ENCODE measurements around the gene FAM13B. TPM values are rescaled to one million over a fixed set of nuclear protein-coding genes. Genes with fewer than 3 reads are reported as not detected.
"Not testable (repeated sequence)": the region's sequence is repeated elsewhere in the genome, so short reads cannot be mapped to it uniquely, and the experiment has no call there.

The FAM13B gene
- total RNA-seq, 1 donor from 2014 or later: 32.0 TPM

DNA sequence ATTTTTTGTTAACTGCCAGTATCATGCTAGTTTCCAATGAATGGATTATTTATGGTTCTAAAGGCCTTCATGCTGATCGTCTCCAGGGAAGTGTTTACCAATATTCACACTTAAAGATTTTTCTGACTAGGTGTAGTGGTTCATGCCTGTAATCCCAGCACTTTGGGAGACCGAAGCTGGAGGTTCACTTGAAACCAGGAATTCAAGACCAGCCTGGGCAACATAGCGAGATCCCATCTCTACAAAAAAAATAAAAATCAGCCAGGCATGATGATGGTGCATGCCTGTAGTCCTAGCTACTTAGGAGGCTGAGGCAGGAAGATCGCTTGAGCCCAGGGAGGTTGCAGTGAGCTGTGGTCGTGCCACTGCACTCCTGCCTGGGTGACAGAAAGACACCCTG lies 43.5 kb downstream of the FAM13B start:
- no peak for TF ChIP-seq EZH2 (IDR thresholded peaks at IDR 0.05; ENCODE audit: insufficient read depth, low read length)
- TF ChIP-seq, protein P1, sequence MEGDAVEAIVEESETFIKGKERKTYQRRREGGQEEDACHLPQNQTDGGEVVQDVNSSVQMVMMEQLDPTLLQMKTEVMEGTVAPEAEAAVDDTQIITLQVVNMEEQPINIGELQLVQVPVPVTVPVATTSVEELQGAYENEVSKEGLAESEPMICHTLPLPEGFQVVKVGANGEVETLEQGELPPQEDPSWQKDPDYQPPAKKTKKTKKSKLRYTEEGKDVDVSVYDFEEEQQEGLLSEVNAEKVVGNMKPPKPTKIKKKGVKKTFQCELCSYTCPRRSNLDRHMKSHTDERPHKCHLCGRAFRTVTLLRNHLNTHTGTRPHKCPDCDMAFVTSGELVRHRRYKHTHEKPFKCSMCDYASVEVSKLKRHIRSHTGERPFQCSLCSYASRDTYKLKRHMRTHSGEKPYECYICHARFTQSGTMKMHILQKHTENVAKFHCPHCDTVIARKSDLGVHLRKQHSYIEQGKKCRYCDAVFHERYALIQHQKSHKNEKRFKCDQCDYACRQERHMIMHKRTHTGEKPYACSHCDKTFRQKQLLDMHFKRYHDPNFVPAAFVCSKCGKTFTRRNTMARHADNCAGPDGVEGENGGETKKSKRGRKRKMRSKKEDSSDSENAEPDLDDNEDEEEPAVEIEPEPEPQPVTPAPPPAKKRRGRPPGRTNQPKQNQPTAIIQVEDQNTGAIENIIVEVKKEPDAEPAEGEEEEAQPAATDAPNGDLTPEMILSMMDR (IDR thresholded peaks at IDR 0.05; ENCODE audit: insufficient read depth, low read depth, low read length): no peak
- Histone ChIP-seq H3K79me2 (ENCODE audit: insufficient read depth, low read length) (peaks cover 31% of the 10 kb centered on the region), H3K27ac (ENCODE audit: low read depth, low read length) (no peak overlapping the region), H4K20me1 (ENCODE audit: insufficient read depth, low read length) (peaks cover 28% of the 10 kb centered on the region), H2AFZ (ENCODE audit: low read depth, low read length) (no peak overlapping the region), H3K4me2 (ENCODE audit: low read length) (no peak overlapping the region), H3K4me3 (ENCODE audit: insufficient read depth, low read depth, low read length) (no peak overlapping the region), H3K27me3 (ENCODE audit: insufficient read depth, low read length) (no peaks in the 10 kb centered on the region), H3K9me3 (ENCODE audit: insufficient read depth, low read depth, low read length) (no peaks in the 10 kb centered on the region), H3K9ac (ENCODE audit: low read length) (no peak overlapping the region), H3K4me1 (ENCODE audit: insufficient read depth, low read length) (no peaks in the 10 kb centered on the region), H3K36me3 (ENCODE audit: insufficient read depth, low read length) (peaks cover 3% of the 10 kb centered on the region)
- H3K27ac Mint-ChIP-seq (ENCODE audit: unreplicated experiment): no peak overlapping the region
- DNase-seq (ENCODE audit: low read depth) (no peak), FAIRE-seq (no peak)
- H3K27me3 Mint-ChIP-seq (ENCODE audit: low read depth, unreplicated experiment): no peaks in the 10 kb centered on the region
- no peaks in the 10 kb centered on the region for H3K36me3 Mint-ChIP-seq (ENCODE audit: low read depth, unreplicated experiment)
- H3K4me1 Mint-ChIP-seq (ENCODE audit: low read depth, unreplicated experiment): peaks cover 1% of the 10 kb centered on the region
- no peak overlapping the region for H3K4me3 Mint-ChIP-seq (ENCODE audit: unreplicated experiment)
- no peaks in the 10 kb centered on the region for H3K9me3 Mint-ChIP-seq (ENCODE audit: unreplicated experiment)

DNA sequence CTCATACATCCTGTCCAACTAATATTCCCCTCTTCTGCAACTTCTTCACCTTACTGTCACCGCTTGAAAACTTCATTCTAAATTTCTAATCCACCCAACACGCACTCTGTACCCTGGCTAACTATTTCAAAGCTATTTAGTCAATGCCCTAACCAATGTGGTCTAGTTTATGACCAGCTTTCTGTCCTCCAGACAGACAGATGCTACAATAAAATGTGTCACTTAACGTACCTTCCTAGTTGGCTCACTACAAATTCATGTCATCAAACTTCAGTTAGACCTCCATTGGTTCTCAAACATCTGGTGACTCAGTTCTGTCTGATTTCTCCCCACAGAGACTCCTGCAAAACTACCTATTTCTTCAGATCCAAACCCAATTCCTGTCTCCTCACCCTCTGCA lies 57.7 kb downstream of the FAM13B start:
- Histone ChIP-seq H3K36me3 (ENCODE audit: insufficient read depth, low read length) (peaks cover 4% of the 10 kb centered on the region), H3K4me2 (ENCODE audit: low read length) (no peak overlapping the region), H3K4me3 (ENCODE audit: insufficient read depth, low read depth, low read length) (no peak overlapping the region), H2AFZ (ENCODE audit: low read depth, low read length) (no peak overlapping the region), H3K4me1 (ENCODE audit: insufficient read depth, low read length) (no peaks in the 10 kb centered on the region), H3K9ac (ENCODE audit: low read length) (no peak overlapping the region), H3K27ac (ENCODE audit: low read depth, low read length) (no peak overlapping the region), H4K20me1 (ENCODE audit: insufficient read depth, low read length) (peaks cover 3% of the 10 kb centered on the region), H3K79me2 (ENCODE audit: insufficient read depth, low read length) (no peaks in the 10 kb centered on the region), H3K27me3 (ENCODE audit: insufficient read depth, low read length) (no peaks in the 10 kb centered on the region), H3K9me3 (ENCODE audit: insufficient read depth, low read depth, low read length) (no peaks in the 10 kb centered on the region)
- H3K4me1 Mint-ChIP-seq (ENCODE audit: low read depth, unreplicated experiment): peaks cover 6% of the 10 kb centered on the region
- H3K27ac Mint-ChIP-seq (ENCODE audit: unreplicated experiment): no peak overlapping the region
- H3K4me3 Mint-ChIP-seq (ENCODE audit: unreplicated experiment): no peak overlapping the region
- H3K9me3 Mint-ChIP-seq (ENCODE audit: unreplicated experiment): no peaks in the 10 kb centered on the region
- TF ChIP-seq EZH2 (IDR thresholded peaks at IDR 0.05; ENCODE audit: insufficient read depth, low read length): no peak
- TF ChIP-seq, protein P1 (IDR thresholded peaks at IDR 0.05; ENCODE audit: insufficient read depth, low read depth, low read length): no peak
- DNase-seq (ENCODE audit: low read depth) (no peak), FAIRE-seq (no peak)
- no peaks in the 10 kb centered on the region for H3K27me3 Mint-ChIP-seq (ENCODE audit: low read depth, unreplicated experiment)
- peaks cover 8% of the 10 kb centered on the region for H3K36me3 Mint-ChIP-seq (ENCODE audit: low read depth, unreplicated experiment)

DNA sequence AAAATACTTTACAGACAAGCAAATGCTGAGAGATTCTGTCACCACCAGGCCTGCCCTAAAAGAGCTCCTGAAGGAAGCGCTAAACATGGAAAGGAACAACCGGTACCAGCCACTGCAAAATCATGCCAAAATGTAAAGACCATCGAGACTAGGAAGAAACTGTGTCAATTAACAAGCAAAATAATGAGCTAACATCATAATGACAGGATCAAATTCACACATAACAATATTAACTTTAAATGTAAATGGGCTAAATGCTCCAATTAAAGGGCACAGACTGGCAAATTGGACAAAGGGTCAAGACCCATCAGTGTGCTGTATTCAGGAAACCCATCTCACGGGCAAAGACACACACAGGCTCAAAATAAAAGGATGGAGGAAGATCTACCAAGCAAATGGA lies 62.5 kb downstream of the FAM13B start:
- H3K9me3 ChIP-seq (ENCODE audit: insufficient read depth, low read depth, low read length); H3K4me2 ChIP-seq (ENCODE audit: low read length); H3K9ac ChIP-seq (ENCODE audit: low read length); H3K9me3 Mint-ChIP-seq (ENCODE audit: unreplicated experiment); H3K4me3 ChIP-seq (ENCODE audit: insufficient read depth, low read depth, low read length); H3K79me2 ChIP-seq (ENCODE audit: insufficient read depth, low read length); H3K4me1 ChIP-seq (ENCODE audit: insufficient read depth, low read length); H3K36me3 ChIP-seq (ENCODE audit: insufficient read depth, low read length); H2AFZ ChIP-seq (ENCODE audit: low read depth, low read length); H3K27me3 ChIP-seq (ENCODE audit: insufficient read depth, low read length); H3K27ac ChIP-seq (ENCODE audit: low read depth, low read length); FAIRE-seq; H3K27me3 Mint-ChIP-seq (ENCODE audit: low read depth, unreplicated experiment); H4K20me1 ChIP-seq (ENCODE audit: insufficient read depth, low read length); H3K4me3 Mint-ChIP-seq (ENCODE audit: unreplicated experiment); H3K27ac Mint-ChIP-seq (ENCODE audit: unreplicated experiment); H3K4me1 Mint-ChIP-seq (ENCODE audit: low read depth, unreplicated experiment); DNase-seq (ENCODE audit: low read depth): not testable (repeated sequence)
- peaks cover 12% of the 10 kb centered on the region for H3K36me3 Mint-ChIP-seq (ENCODE audit: low read depth, unreplicated experiment)
